Measurements from ENCODE around the gene CSNK2A1. TPM values are rescaled to one million over a fixed set of nuclear protein-coding genes. Genes with fewer than 3 reads are reported as not detected.

The CSNK2A1 gene
- total RNA-seq, 4 donors from 2014 or later = 85.0 to 107 (median 96.9) TPM

DNA sequence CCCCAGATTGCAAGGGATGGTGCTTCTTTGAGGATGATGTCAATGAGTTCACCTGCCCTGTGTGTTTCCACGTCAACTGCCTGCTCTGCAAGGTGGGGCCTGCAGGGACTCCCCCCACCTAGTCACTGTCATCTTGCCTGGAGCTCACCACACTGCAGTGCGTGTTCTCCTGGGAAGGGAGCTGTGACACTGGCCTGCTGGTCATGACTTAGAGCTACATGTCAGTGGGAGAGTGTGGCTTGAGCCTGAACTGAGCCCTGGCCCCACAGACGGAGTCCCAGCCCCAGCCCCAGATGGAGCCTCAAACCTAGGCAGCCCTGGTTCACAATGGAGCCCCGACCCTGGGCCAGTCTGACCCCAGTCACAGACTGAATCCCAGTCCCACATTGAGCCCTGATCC lies 116.2 kb downstream of the CSNK2A1 start:
- no peaks in the 10 kb centered on the region for H3K27me3 ChIP-seq
- no peak for DNase-seq (ENCODE audit: low spot score in 2 of 2)
- no peak overlapping the region for H3K4me3 ChIP-seq
- no peak overlapping the region for H3K27ac ChIP-seq
- no peak for TF ChIP-seq POLR2AphosphoS5 (IDR thresholded peaks at IDR 0.05)
- TF ChIP-seq EP300 (IDR thresholded peaks at IDR 0.05) = no peak
- no peak for TF ChIP-seq POLR2A (IDR thresholded peaks at IDR 0.05)
- TF ChIP-seq, protein P1, sequence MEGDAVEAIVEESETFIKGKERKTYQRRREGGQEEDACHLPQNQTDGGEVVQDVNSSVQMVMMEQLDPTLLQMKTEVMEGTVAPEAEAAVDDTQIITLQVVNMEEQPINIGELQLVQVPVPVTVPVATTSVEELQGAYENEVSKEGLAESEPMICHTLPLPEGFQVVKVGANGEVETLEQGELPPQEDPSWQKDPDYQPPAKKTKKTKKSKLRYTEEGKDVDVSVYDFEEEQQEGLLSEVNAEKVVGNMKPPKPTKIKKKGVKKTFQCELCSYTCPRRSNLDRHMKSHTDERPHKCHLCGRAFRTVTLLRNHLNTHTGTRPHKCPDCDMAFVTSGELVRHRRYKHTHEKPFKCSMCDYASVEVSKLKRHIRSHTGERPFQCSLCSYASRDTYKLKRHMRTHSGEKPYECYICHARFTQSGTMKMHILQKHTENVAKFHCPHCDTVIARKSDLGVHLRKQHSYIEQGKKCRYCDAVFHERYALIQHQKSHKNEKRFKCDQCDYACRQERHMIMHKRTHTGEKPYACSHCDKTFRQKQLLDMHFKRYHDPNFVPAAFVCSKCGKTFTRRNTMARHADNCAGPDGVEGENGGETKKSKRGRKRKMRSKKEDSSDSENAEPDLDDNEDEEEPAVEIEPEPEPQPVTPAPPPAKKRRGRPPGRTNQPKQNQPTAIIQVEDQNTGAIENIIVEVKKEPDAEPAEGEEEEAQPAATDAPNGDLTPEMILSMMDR (IDR thresholded peaks at IDR 0.05) = no peak
- WGBS = 80% methylated on average over 1 of the region's 4 CpGs
- H3K4me1 ChIP-seq = no peaks in the 10 kb centered on the region
- H3K9me3 ChIP-seq = no peaks in the 10 kb centered on the region
- H3K36me3 ChIP-seq = peaks cover 86% of the 10 kb centered on the region

DNA sequence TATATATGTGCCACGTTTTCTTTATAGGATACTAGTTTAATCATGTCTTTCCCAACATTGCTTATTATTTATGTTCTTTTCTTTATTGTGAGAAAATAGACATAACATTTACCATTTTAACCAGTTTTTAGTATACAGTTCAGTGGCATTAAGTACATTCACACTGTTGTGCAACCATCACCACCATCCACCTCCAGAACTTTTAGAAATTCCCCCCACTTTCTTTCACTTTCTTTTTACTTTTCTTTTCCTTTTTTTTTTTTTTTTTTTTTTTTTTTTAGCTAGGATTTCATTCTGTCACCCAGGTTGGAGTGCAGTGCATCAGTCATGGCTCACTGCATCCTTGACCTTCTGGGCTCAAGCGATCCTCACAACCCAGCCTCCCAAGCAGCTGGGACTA lies 117.0 kb downstream of the CSNK2A1 start:
- Histone ChIP-seq H3K4me3 (no peak overlapping the region), H3K9me3 (no peaks in the 10 kb centered on the region), H3K36me3 (peaks cover 85% of the 10 kb centered on the region), H3K27ac (no peak overlapping the region), H3K4me1 (no peaks in the 10 kb centered on the region), H3K27me3 (no peaks in the 10 kb centered on the region)
- no peak for DNase-seq (ENCODE audit: low spot score in 2 of 2)
- TF ChIP-seq POLR2A (IDR thresholded peaks at IDR 0.05) (no peak), EP300 (IDR thresholded peaks at IDR 0.05) (no peak), POLR2AphosphoS5 (IDR thresholded peaks at IDR 0.05) (no peak)
- TF ChIP-seq, protein P1 (IDR thresholded peaks at IDR 0.05) = no peak
- 98% methylated on average over 2 of the region's 2 CpGs for WGBS

Other genes starting within 250 kb of the CSNK2A1 start
- 10 to 100 TPM in 1 of 4 donors, 1 to 10 TPM in 3; 8.1 to 11.2 (median 8.8) TPM for gene ZCCHC3, start 246.2 kb downstream of the CSNK2A1 start, total RNA-seq
- gene SOX12, start 218.2 kb downstream of the CSNK2A1 start, total RNA-seq = 1 to 10 TPM; 5.4 to 6.5 (median 5.9) TPM
- 10 to 100 TPM in 3 of 4 donors, 1 to 10 TPM in 1; 8.1 to 11.4 (median 10.9) TPM for gene NRSN2, start 196.7 kb downstream of the CSNK2A1 start, total RNA-seq
- gene TRIB3, start 163.0 kb downstream of the CSNK2A1 start, total RNA-seq = 10 to 100 TPM; 14.3 to 30.7 (median 28.0) TPM
- gene RBCK1, start 135.5 kb downstream of the CSNK2A1 start, total RNA-seq = 10 to 100 TPM; 63.6 to 85.3 (median 78.5) TPM
- 10 to 100 TPM; 49.0 to 78.7 (median 60.6) TPM for gene TBC1D20, start 81.3 kb downstream of the CSNK2A1 start, total RNA-seq
- gene TCF15, start 66.5 kb upstream of the CSNK2A1 start, total RNA-seq = under 1 TPM in 1 of 4 donors, not detected in 3; 0.76 TPM
- 10 to 100 TPM in 3 of 4 donors, 1 to 10 TPM in 1; 7.8 to 27.7 (median 21.0) TPM for gene SRXN1, start 109.4 kb upstream of the CSNK2A1 start, total RNA-seq
- gene SCRT2, start 132.0 kb upstream of the CSNK2A1 start, total RNA-seq = not detected
- gene SLC52A3, start 224.7 kb upstream of the CSNK2A1 start, total RNA-seq = 1 to 10 TPM in 3 of 4 donors, under 1 TPM in 1; 0.15 to 8.5 (median 2.2) TPM